ENCODE data around the gene MED13L. TPM values are rescaled to one million over a fixed set of nuclear protein-coding genes. Genes with fewer than 3 reads are reported as not detected.

Gene MED13L
- total and polyA plus RNA-seq, 2 of the 4 experiments (the other 2 are of a cell fraction) = 17.9 to 49.1 TPM

GRCh38 chr12:116196752-116197718 lies 80.5 kb downstream of the MED13L start:
- peaks cover 10% of the 10 kb centered on the region for H3K4me1 ChIP-seq (ENCODE audit: control insufficient read depth, insufficient read depth, low read length)
- H4K91ac ChIP-seq (ENCODE audit: insufficient read depth, low read depth, low read length) = no peak overlapping the region
- DNase-seq = no peak
- H4K8ac ChIP-seq (ENCODE audit: low read depth in 2 of 2, low read length in 2 of 2) = no peak overlapping the region
- H3K27ac ChIP-seq (ENCODE audit: insufficient read depth, low read length) = no peak overlapping the region
- CTCF ChIA-PET = interaction anchor here (0.6 kb wide), 1 partner anchor 24 kb away, joined by 3 read pairs; no protein-coding TSS in a partner anchor
- no TSS peak for BruUV-seq (replicated peaks)
- H4K5ac ChIP-seq (ENCODE audit: low read depth, low read length) = no peak overlapping the region
- peaks cover 76% of the 10 kb centered on the region for H4K20me1 ChIP-seq (ENCODE audit: insufficient read depth, low read length)
- dilution Hi-C loops (cut with HindIII; ENCODE audit: low sequenced_read_pairs, unreplicated experiment) (no loop called here), intact Hi-C loops (cut with micrococcal nuclease) (no loop called here), in situ Hi-C loops (cut with MboI; ENCODE audit: low sequenced_read_pairs) (no loop called here)
- H3K14ac ChIP-seq (replicated peaks; ENCODE audit: low read depth, low read length) = 0 out of 2 replicates have a peak overlapping the region, but pooled peaks have one; percentile 17
- peaks cover 17 to 69% of the 10 kb centered on the region in 2 experiments for H3K79me1 ChIP-seq (ENCODE audit: low read depth in 1 of 2, low read length in 2 of 2)
- H3K9ac ChIP-seq (ENCODE audit: low read depth, low read length) = no peak overlapping the region
- no peak overlapping the region for H2AK9ac ChIP-seq (replicated peaks; ENCODE audit: low read depth, low read length, poor library complexity)
- H3K27me3 ChIP-seq (ENCODE audit: control insufficient read depth, insufficient read depth, low read length) = no peaks in the 10 kb centered on the region
- no peak overlapping the region; the same call in 1 of the 2 replicates for H3K4me2 ChIP-seq (ENCODE audit: low read depth, low read length)
- no peak overlapping the region for H2BK5ac ChIP-seq (ENCODE audit: low read depth, low read length, poor library complexity, severe bottlenecking)
- 48% methylated on average over 5 of the region's 14 CpGs; no CpG with 5 or more reads in 1 of the 2 experiments for WGBS, 2 experiments (ENCODE audit: extremely low coverage in 2 of 2, insufficient read length in 1 of 2)
- no peak overlapping the region for H2AFZ ChIP-seq (replicated peaks; ENCODE audit: low read length, poor library complexity)
- H3K36me3 ChIP-seq (ENCODE audit: control insufficient read depth, insufficient read depth, low read length) = no peaks in the 10 kb centered on the region
- H2BK15ac ChIP-seq (ENCODE audit: low read depth, low read length) = no peak overlapping the region
- H2AK5ac ChIP-seq (ENCODE audit: low read depth, low read length) = no peak overlapping the region
- POLR2A ChIA-PET (ENCODE audit: unreplicated experiment) = no interaction called here
- H3K23ac ChIP-seq (ENCODE audit: low read depth, low read length) = peak overlapping the region; percentile 81
- H2BK120ac ChIP-seq (ENCODE audit: low read depth, low read length) = no peak overlapping the region
- H3K9me1 ChIP-seq (ENCODE audit: insufficient read depth, low read length) = peaks cover 19% of the 10 kb centered on the region
- no peaks in the 10 kb centered on the region for H3K9me3 ChIP-seq (ENCODE audit: control insufficient read depth, insufficient read depth, low read length)
- H3K4ac ChIP-seq (ENCODE audit: low read depth, low read length) = no peak overlapping the region
- H3K4me3 ChIP-seq (ENCODE audit: insufficient read depth, low read depth, low read length) = no peak overlapping the region
- no peak for ATAC-seq (ENCODE audit: low read depth)
- no peak overlapping the region for H3K18ac ChIP-seq (ENCODE audit: low read depth, low read length)
- H3K56ac ChIP-seq (ENCODE audit: extremely low read depth, insufficient read depth, low read length) = no peak overlapping the region
- H2BK20ac ChIP-seq (ENCODE audit: low read depth, low read length) = no peak overlapping the region
- TF ChIP-seq POLR2A (IDR thresholded peaks at IDR 0.05; ENCODE audit: low read depth, low read length) = no peak
- TF ChIP-seq RAD21 (IDR thresholded peaks at IDR 0.05; ENCODE audit: low read length) = no peak
- no peak for TF ChIP-seq FOS (IDR thresholded peaks at IDR 0.05; ENCODE audit: low read depth, low read length)
- TF ChIP-seq CEBPB (IDR thresholded peaks at IDR 0.05; ENCODE audit: low read depth, low read length) = no peak
- TF ChIP-seq RCOR1 (IDR thresholded peaks at IDR 0.05; ENCODE audit: insufficient replicate concordance, low read length) = no peak
- TF ChIP-seq RFX5 (IDR thresholded peaks at IDR 0.05; ENCODE audit: low read depth, low read length) = no peak
- TF ChIP-seq, protein P1, sequence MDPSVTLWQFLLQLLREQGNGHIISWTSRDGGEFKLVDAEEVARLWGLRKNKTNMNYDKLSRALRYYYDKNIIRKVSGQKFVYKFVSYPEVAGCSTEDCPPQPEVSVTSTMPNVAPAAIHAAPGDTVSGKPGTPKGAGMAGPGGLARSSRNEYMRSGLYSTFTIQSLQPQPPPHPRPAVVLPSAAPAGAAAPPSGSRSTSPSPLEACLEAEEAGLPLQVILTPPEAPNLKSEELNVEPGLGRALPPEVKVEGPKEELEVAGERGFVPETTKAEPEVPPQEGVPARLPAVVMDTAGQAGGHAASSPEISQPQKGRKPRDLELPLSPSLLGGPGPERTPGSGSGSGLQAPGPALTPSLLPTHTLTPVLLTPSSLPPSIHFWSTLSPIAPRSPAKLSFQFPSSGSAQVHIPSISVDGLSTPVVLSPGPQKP (IDR thresholded peaks at IDR 0.05; ENCODE audit: borderline replicate concordance, low read depth, low read length) = no peak
- no peak for TF ChIP-seq MAZ (IDR thresholded peaks at IDR 0.05; ENCODE audit: borderline replicate concordance, low read depth, low read length)
- TF ChIP-seq, protein P2, sequence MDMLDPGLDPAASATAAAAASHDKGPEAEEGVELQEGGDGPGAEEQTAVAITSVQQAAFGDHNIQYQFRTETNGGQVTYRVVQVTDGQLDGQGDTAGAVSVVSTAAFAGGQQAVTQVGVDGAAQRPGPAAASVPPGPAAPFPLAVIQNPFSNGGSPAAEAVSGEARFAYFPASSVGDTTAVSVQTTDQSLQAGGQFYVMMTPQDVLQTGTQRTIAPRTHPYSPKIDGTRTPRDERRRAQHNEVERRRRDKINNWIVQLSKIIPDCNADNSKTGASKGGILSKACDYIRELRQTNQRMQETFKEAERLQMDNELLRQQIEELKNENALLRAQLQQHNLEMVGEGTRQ (IDR thresholded peaks at IDR 0.05; ENCODE audit: low read depth, low read length) = no peak
- TF ChIP-seq NFE2L2 (IDR thresholded peaks at IDR 0.05; ENCODE audit: low read depth, low read length) = no peak
- no peak for TF ChIP-seq MAFK (IDR thresholded peaks at IDR 0.05; ENCODE audit: low read depth, low read length)
- no peak for TF ChIP-seq BHLHE40 (IDR thresholded peaks at IDR 0.05; ENCODE audit: low read depth, low read length)
- no peak for TF ChIP-seq CHD1 (IDR thresholded peaks at IDR 0.05; ENCODE audit: low read depth, low read length)
- TF ChIP-seq SMC3 (IDR thresholded peaks at IDR 0.05; ENCODE audit: low read depth, low read length) = no peak
